ENCODE measurements around the gene DNER.

The DNER gene

GRCh38 chr2:229715895-229716507, 1.6 kb upstream of the DNER start:
- POLR2A ChIA-PET, result no interaction called here
- peak; percentile 18 for DNase-seq (ENCODE audit: extremely low spot score)
- CTCF ChIA-PET, result interaction anchor here (1.8 kb wide), 1 partner anchor 8 kb away, joined by 6 read pairs; no protein-coding TSS in a partner anchor
- peak; percentile 14 for TF ChIP-seq CTCF (IDR thresholded peaks at IDR 0.05; ENCODE audit: control extremely low read depth, extremely low read depth, low read depth, missing control alignments)

- no peak for TF ChIP-seq CTCF (IDR thresholded peaks at IDR 0.05; ENCODE audit: control extremely low read depth, extremely low read depth, low read depth, missing control alignments)
- POLR2A ChIA-PET, result no interaction called here
- DNase-seq (ENCODE audit: extremely low spot score), result peak; percentile 54
- CTCF ChIA-PET, result no interaction called here
Measured at GRCh38 chr2:229714736-229715541, 584 bp upstream of the DNER start.

GRCh38 chr2:229713371-229714079, 830 bp downstream of the DNER start:
- no peak for TF ChIP-seq CTCF (IDR thresholded peaks at IDR 0.05; ENCODE audit: control extremely low read depth, extremely low read depth, low read depth, missing control alignments)
- peak; percentile 32 for DNase-seq (ENCODE audit: extremely low spot score)
- CTCF ChIA-PET, result interaction anchor here (2.1 kb wide), 1 partner anchor 13 kb away, joined by 5 read pairs; no protein-coding TSS in a partner anchor
- POLR2A ChIA-PET, result no interaction called here

GRCh38 chr2:229712136-229712535, 2.2 kb downstream of the DNER start:
- CTCF ChIA-PET, result interaction anchor here (2.1 kb wide), 1 partner anchor 11 kb away, joined by 5 read pairs; no protein-coding TSS in a partner anchor
- peak; percentile 16 for DNase-seq (ENCODE audit: extremely low spot score)
- POLR2A ChIA-PET, result no interaction called here
- peak; percentile 12 for TF ChIP-seq CTCF (IDR thresholded peaks at IDR 0.05; ENCODE audit: control extremely low read depth, extremely low read depth, low read depth, missing control alignments)

GRCh38 chr2:229708335-229708734, 6.0 kb downstream of the DNER start:
- POLR2A ChIA-PET, result no interaction called here
- no peak for TF ChIP-seq CTCF (IDR thresholded peaks at IDR 0.05; ENCODE audit: control extremely low read depth, extremely low read depth, low read depth, missing control alignments)
- DNase-seq (ENCODE audit: extremely low spot score), result no peak
- CTCF ChIA-PET, result interaction anchor here (1.1 kb wide), 1 partner anchor 9 kb away, joined by 6 read pairs; no protein-coding TSS in a partner anchor

- ChIA-PET CTCF (no interaction called here), POLR2A (no interaction called here)
- DNase-seq (ENCODE audit: extremely low spot score), result no peak
- TF ChIP-seq CTCF (IDR thresholded peaks at IDR 0.05; ENCODE audit: control extremely low read depth, extremely low read depth, low read depth, missing control alignments), result no peak
Measured at GRCh38 chr2:229703909-229704630, 10.3 kb downstream of the DNER start.
